Measurements from ENCODE around the gene IRX5.

The IRX5 gene

DNA sequence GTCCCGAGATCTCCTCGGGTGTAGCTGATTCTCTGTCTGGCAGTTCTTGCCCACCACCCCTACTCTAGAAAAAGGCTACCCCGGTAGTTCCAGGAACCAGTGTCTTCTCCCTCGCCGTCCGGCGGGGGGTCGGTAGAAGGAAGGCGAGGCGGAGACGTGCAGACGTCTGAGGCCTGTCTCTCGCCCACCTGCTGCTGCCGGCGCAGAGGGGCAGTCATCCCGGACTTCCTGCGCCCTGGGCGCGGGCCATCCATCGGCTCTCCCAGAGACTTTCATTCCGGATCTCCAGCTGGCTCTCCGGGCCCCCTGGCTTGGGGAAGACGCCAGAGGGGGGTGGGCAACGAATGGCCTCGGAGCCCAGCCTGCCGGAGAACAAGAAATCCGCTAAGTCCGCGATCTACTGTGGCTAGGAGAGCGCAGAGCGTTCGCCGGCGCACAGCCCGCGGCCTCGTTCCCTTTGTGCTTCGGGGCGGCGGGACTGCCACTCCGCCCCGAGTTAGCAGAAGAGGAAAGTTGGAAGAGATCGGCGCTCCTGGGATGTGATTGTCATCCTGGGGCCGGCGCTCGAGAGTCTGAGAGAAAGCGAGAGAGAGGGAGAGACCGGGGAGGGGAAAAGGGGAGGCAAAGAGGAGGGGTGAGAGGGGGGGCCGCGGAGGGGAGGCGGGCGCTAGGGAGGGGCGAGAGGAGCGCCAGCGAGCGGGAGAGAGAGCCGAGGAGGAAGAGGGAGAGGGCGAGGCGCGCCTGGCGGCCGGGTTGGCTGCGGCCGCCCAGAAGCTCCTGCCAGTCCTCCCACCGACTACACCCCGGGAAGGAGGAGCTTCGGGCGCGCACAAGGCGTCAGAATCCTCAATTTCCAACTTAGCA, at the start of gene IRX5:
Gene IRX5, plus strand, starts transcription at position 861 of the 864 bp plus-strand sequence. CDS start 334 bp downstream, outside the sequence.
- peak; percentile 34 for DNase-seq (ENCODE audit: low spot score)

DNA sequence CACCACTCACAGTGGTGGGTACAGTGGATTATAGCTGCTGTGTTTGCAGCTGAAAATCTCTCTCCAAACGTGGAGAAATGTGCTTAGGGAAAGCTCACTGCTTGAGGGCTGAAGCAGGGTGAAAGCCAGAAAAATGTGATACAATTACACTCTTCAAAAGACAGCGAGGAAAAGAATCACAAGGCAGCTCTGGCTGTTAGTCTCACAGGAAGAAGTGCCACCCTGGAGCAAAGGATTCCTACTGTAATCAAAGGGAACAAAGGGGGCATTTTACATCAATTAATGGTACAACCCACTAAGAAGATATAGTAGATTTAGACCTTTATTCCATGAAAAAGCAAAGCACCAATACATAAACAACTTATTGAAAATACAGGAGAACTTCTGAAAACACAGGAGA, 48.1 kb upstream of the IRX5 start:
- peak; percentile 25 for DNase-seq (ENCODE audit: low spot score)

DNA sequence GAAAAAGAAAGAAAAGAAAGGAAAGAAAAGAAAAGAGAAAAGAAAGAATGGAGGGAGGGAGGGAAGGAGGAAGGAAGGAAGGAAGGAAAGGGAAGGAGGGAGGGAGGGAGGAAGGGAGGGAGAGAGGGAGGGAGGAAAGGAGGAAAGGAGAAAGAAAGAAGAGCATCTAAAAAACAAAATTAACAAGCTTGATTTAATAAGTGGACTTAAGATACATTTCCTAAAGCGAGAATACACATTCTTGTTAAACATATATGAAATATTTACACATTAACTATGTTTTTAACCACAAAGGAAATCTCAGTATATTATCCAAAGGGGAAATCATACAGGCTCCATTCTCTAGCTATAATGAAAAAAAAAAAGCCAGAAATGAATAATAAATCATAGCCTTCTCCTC, 47.3 kb upstream of the IRX5 start:
- DNase-seq (ENCODE audit: low spot score) = no peak

DNA sequence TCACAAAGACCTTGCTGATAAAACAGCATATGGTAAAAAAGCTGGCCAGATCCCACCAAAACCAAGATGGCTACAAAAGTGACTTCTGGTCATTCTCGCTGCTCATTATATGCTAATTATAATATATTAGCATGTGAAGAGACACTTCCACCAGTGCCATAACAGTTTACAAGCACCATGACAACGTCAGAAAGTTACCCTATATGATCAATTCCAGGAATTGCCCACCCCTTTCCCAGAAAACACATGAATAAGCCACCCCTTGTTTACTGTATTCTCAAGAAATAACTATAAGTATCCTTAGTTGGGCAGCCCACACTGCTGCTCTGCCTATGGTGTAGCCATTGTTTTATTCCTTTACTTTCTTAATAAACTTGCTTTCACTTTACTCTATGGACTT, 44.6 kb upstream of the IRX5 start:
- DNase-seq (ENCODE audit: low spot score) = no peak

DNA sequence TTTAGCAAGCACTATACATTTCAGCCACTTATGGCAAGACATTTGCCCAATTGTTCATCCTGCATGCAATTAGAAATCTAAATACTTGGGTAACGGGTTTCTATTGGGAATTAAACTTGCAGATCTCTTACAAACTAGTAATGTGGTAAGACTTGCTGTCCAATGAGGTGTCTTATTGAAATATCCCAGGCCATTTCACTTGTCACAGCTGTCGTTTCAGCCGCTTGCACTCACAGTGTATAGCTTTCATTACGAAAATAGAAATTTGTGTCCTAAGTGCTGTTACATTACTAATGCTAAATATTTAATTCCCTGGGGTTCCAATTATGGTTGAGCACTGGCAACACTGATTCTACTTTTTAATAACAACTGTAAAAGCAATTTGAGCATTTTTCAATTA, 40.3 kb upstream of the IRX5 start:
- DNase-seq (ENCODE audit: low spot score) = no peak

DNA sequence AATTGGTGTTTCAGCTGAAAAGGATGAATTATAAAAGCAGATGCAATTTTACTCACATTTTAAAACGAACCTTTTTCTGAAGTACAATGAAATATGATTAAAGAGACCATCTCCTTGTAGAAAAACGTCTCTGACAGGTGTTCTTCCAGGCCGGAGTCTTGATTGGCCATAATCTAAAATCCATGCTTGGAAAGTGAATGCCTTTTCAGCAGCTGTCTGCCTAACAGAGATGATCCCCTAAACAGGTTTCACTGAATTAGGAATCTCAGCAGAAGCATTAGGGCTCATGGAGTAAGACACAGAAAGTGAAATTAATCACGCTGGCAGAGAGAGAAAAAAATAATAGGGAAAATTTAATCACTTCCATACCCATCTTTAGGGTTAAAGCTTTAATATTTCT, 39.3 kb upstream of the IRX5 start:
- DNase-seq (ENCODE audit: low spot score) = no peak

DNA sequence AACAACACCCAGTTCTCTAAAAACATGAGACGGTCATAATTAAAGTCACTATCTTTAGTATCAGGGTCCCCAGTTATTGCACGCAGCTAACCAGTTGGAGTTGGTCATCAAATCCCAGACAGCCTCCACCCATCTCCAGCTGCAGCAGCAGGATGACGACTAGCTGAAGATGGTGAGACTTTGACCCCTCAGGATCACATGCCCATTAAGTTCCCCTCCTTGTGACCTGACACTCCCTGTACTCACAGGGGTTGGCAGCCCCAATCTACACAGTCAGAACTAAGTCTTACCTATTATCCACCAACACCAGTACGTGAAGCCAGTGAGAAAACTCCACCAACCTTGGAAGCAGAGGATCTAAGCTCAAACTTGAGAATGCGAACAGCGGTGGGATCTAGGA, 37.7 kb upstream of the IRX5 start:
- no peak for DNase-seq (ENCODE audit: low spot score)

DNA sequence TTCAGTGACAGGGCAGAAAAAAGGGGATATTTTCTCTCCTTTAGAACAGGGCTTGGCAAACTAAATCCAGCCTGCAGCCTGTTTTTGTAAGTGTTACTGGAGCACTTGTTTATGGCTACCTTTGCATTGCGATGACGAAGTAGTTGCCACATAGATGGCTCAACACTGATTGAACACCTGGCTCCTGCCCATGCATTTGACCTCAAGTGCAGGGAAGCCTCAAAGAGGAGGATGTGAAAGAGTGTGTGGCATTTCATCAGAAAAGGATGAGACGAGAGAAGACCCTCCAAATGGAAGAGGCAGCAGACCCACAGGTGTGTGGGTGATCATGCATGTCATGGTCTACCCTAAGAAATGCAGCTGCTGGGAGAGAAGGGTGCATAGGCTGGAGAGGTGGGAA, 32.7 kb upstream of the IRX5 start:
- DNase-seq (ENCODE audit: low spot score) = no peak

DNA sequence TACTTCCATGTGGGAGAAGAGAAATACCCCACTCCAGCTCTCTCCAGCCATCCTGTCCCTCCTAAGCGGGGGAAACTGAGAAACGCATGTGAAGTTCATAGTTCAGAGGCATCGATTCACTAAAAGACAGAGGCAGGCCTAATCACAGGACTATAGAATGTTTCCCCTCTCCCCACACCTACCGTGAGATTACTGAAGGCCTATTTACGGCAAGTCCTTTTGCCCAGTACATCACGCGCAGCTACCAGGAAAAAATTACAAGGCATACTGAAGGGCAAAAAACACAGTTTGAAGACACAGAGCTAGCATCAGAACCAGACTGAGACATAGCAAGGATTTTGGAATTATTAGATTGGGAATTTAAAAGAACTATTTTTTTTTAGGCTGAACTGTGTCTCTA, 29.1 kb upstream of the IRX5 start:
- DNase-seq (ENCODE audit: low spot score) = no peak

DNA sequence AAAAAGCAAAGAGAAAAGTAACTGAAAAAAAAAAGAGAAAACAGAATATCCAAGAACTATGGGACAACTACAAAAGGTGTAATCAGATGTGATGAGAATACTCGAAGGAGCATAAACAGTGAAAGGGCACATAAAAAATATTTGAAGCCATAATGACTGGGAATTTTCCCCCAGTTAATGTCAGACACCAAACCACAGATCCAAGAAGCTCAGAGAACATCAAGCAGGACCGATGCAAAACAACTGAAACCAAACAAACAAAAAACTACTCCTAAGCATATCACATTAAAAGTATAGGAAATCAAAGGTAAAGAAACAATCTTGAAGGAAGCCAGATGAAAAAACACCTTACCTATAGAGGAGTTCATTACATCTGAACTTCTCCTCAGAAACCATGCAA, 27.6 kb upstream of the IRX5 start:
- DNase-seq (ENCODE audit: low spot score) = no peak

DNA sequence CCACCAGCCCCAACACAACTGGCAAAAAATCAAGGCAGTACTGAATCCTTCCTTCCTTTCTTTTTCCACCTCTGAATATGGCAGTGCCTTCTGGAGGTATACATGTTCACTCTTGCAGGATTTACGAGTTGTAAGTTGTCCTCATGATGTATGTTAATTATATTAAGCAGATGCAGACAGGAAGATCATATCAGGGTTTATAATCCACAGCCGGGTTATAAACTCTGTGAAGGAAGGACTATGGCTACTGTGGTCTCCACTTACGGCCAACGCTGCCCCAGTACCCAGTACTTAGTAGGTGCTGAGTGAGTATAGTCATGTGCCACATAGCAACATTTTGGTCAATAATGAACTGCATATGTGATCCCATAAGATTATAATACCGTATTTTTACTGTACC, 19.6 kb upstream of the IRX5 start:
- no peak for DNase-seq (ENCODE audit: low spot score)

DNA sequence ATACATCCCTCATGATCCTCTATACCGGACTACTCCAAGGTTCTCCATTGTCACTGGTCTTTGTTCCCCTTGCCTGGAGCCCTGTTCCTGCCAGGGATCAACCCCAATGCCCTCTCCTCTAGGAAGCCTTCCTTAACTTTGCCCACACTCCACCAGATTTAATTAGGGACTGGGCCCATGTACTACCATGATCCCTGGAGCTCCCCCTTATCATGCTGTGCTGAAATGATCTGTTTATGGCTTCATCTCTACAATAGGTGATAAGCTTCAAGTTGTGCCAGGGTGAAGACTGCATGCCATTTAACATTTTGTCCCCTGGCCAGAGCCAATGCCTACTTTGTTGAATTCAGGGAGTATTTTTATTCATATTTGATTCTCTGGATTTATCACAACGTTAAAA, 17.9 kb upstream of the IRX5 start:
- no peak for DNase-seq (ENCODE audit: low spot score)

DNA sequence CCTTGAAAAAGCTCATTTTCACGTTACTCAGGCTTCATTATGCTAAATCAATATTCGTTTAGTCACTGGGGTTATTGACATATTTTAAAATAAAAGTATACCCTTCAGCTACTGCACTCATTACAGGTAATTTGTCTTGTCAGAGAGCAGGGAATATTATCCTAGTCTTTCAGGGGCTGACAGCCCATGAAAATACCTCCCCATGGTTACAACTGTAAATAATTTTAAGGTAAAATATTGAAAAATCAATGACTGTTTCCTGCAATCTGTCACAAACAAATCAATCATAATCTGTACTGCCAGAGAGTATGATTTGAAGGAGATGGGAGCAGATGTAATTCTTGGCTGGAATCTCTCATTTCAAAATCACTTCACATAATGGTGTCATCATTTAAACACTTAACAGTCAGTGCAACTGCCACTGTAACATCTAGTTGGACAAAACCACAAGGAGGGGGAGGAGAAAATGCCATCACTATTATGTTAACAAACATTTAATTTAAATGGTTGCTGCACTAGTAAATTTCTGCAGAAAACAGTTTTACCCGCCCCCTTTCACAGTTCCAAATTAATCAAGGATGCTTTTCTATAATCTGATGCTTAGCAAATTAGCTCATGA, 9.3 kb upstream of the IRX5 start:
- DNase-seq (ENCODE audit: low spot score) = no peak

DNA sequence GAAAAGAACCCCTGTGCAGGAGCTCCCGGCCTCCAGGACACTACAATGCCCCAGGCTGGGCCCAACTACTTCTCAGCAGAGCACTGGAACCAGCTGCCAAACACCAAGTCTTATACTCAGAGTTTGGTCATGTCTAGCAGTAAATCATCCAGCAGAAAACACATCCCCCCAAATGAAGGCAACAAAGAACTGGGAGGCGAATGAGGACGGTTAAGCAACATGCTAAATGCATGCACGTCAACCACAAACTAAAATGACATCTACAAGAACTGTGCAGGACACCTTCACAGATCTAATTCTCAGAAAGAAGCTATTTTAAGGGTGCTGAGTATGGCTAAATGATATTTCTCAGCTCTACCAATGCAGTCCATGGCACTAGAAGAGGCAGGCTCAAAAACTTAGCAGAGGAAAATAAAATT, 7.6 kb upstream of the IRX5 start:
- no peak for DNase-seq (ENCODE audit: low spot score)

DNA sequence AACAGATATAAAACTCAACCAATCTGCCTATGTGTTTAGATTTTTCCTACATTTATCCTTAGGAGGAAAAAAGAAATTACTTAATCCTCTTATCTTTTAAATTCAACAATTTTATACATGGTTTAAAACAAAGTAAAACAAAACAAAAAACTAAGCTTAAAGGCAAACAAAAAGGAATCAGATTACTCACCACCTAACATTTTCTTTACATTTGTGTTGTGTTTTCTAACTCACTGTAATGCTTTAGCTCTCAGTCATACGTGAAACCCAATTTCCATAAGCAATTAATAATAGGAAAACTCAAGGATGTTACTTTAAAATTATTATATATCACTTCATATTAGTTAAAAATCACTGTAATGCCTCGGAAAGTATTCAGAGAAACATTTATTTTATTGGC, 6.7 kb upstream of the IRX5 start:
- DNase-seq (ENCODE audit: low spot score) = no peak

DNA sequence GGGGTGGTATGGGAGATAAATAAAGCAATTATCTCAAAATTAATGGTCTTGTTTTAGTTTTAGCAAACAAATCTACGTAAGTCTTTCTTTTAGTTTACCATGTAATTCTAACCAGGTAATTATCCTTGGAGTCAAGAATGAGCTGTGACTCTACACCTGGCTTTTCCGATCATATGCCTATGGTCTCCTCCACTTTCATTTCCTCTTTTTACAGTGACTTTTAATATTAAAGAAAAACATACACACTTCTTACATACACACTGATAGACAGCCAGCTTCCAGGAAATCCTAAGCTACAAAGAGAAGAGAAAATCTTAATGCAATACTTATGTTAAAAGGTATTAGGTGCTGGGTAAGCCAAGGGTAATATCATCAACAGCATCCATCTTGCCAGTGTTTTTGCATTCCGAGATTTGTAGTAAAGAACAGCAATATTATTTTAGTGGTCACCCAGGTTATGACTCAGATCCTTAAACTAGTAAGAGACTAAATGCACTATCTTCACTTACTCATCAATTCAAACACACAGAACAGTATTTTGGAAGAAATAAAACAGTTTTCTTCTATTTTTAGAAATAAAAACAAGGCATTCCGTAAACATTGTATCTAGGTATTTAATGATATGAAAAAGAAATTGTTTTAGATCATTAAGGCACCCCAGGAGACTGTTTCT, 4.4 kb upstream of the IRX5 start:
- DNase-seq (ENCODE audit: low spot score) = no peak

DNA sequence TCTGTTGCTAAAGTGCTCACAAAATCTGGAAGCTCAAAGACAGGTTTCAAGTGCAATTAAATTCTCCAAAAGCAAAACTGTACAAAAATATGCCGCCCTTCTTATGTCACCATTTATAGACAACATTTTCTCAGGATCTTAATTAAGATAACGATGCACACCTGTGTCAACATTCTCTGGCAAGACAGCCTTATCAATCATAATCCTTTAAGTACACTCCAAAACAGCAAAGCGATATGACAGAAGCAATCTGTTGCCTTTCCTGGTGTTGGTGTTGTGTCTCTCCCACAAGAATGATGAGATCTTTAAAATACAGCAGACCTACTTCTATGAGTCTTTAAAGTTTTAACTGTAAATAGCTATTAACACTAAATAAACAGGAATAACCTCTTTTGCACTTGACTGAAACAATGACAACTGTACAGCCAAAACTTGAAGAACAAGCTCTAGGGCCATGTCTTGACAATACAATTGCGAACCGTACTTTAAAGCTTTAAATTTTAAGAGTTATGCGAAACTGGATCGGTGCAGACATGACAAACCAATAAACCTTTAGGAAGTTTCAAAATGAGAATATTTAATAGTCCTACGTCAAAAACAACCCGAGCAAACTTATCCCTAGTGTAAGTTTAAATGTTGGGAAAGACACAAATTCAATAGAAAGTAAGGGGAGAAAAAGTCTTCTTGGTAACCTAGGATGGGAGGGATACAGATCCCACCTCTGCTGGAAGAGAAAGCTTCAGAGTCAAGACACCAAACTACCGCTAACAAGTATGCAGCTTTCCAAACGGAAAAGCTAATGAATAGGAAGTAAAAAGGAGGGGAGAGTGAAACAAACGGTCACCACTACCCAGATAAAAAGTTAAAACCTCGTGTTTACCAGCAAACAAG, 3.3 kb upstream of the IRX5 start:
- no peak for DNase-seq (ENCODE audit: low spot score)

DNA sequence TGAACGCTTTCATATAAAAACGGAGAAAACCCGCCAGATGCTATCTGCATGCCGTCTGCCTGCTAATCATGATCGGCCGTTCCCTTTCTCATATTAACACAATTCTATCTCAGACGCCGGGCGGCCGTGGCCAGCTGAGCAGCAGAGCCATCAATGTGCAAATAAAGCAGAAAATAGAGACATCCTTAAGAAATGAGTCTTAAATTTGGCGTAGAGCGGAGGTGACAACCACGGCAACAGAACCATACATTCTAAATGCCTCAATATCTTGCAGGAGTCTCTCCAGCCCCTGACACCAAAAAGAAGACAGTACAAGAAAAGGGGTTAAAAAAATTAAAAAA, 2.7 kb upstream of the IRX5 start:
- no peak for DNase-seq (ENCODE audit: low spot score)

DNA sequence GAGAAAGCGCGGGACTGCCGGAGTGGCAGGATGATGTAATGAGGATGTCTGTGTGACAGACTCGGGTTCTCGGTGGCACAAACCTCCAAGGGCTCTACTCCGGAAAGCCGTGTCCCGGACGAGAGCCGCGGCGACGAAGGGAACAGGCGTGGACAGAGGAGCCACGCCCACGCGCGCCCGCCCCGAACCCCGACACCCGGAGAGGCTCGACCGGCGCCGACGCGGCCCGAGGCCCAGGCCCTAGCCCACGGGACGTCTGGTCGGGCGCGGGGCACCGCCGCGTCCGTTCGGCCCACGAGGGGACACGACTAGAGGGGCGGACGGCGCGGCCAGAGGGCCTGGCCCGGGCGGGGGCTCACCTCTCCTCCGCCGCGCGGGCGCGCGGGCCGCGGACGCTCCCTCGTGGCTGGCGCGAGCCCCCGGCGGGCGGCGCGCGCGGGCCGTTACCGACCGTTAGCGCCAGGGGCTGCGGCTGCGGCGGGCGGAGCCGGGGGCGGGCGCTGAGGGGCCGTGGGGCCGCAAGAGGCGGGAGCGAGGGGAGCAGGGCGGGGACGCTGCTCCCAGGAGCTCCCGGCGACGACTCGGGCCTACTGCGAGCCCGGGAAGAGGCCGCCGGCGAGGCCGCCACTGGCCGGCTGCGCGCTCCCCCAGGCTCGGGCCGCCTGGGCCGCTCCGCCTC, 2.1 kb upstream of the IRX5 start:
- no peak for DNase-seq (ENCODE audit: low spot score)

DNA sequence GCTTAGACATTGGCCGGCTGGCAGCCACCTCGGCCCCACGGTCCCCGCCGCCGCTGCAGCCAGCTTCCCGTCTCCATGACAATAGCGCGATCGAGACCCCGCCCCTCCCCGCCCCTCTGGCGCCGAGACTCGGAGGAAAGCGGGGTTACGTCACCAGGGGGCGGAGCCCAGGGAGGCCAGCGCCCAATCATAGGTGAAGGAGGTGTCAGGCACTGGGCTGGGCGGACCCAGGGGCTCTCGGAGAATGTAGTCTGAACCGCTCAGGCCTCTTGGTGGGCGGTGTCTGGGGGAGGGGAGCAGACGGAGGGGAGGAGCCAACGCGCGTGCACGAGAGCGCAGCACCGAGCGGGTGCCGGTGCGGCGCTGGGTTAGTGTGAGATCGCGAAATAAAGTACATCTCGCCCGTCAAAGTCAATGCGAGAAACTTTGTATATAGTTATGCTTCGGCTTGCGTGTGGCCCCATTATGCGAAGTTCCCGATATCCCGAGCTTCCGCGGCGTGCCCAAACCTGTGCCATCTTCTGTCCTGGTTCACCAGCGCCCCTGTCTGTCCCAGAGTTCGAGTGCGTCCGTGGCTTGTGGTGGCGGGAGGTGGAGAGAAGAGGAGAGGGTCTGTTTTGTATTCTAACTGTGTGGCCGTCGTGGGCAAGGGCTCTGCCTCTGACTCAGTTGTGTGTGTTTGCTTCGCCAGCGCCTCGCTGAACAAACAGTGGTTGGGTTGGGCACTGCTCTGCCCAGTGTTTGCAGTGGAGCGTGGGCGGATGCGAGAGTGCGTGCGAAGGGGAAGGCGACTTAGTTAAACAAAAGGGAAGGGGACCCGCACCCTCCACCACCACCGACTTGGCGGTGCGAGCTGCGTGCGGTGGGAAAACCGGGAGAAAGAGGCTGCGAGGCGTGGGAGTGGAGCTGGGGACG, 1.3 kb upstream of the IRX5 start:
- DNase-seq (ENCODE audit: low spot score) = peak; percentile 87

DNA sequence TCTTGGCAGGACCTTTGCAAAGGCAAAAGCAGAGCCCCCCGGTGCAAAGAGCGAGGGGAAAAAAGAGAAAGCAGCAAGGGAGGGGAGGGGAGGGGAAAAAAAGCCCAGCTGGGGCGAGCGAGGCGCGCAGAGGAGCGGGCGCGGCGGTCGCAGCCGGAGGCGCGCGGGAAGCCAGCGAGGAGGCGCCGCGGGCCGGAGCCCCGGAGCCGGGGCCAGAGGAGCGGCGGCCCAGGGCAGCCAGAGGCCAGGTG, 129 bp downstream of the IRX5 start:
- no peak for DNase-seq (ENCODE audit: low spot score)
